ENCODE results near the gene COL18A1.
A peak's percentile ranks its signal among the peaks of the same experiment; 100 is the strongest.

Gene COL18A1

GRCh38 chr21:45460611-45461368, 55.8 kb downstream of the COL18A1 start:
- no peak overlapping the region for H3K27ac ChIP-seq
- no peak for DNase-seq (ENCODE audit: low read depth, low spot score)

GRCh38 chr21:45461369-45461750, 56.4 kb downstream of the COL18A1 start:
- no peak for DNase-seq (ENCODE audit: low read depth, low spot score)
- H3K27ac ChIP-seq: no peak overlapping the region

- no peak for DNase-seq (ENCODE audit: low read depth, low spot score)
- H3K27ac ChIP-seq: no peak overlapping the region
Measured at GRCh38 chr21:45461806-45462341, 56.9 kb downstream of the COL18A1 start.

- no peak for DNase-seq (ENCODE audit: low read depth, low spot score)
- no peak overlapping the region for H3K27ac ChIP-seq
Measured at GRCh38 chr21:45463871-45464270, 58.9 kb downstream of the COL18A1 start.

GRCh38 chr21:45464309-45464708, 59.3 kb downstream of the COL18A1 start:
- H3K27ac ChIP-seq: no peak overlapping the region
- no peak for DNase-seq (ENCODE audit: low read depth, low spot score)

- no peak overlapping the region for H3K27ac ChIP-seq
- DNase-seq (ENCODE audit: low read depth, low spot score): no peak
Measured at GRCh38 chr21:45465105-45465504, 60.1 kb downstream of the COL18A1 start.

- DNase-seq (ENCODE audit: low read depth, low spot score): no peak
- H3K27ac ChIP-seq: no peak overlapping the region
Measured at GRCh38 chr21:45465611-45466329, 60.8 kb downstream of the COL18A1 start.

- no peak for DNase-seq (ENCODE audit: low read depth, low spot score)
- no peak overlapping the region for H3K27ac ChIP-seq
Measured at GRCh38 chr21:45466330-45467220, 61.6 kb downstream of the COL18A1 start.

- DNase-seq (ENCODE audit: low read depth, low spot score): no peak
- H3K27ac ChIP-seq: no peak overlapping the region
Measured at GRCh38 chr21:45467221-45467779, 62.3 kb downstream of the COL18A1 start.

GRCh38 chr21:45468051-45468970, 63.3 kb downstream of the COL18A1 start:
- H3K27ac ChIP-seq: no peak overlapping the region
- DNase-seq (ENCODE audit: low read depth, low spot score): no peak

GRCh38 chr21:45468971-45469272, 64.0 kb downstream of the COL18A1 start:
- DNase-seq (ENCODE audit: low read depth, low spot score): no peak

GRCh38 chr21:45469273-45470086, 64.5 kb downstream of the COL18A1 start:
- no peak for DNase-seq (ENCODE audit: low read depth, low spot score)
- no peak overlapping the region for H3K27ac ChIP-seq

More at GRCh38 chr21:45468971-45469272, 64.0 kb downstream of the COL18A1 start:
- no peak overlapping the region for H3K27ac ChIP-seq

- DNase-seq (ENCODE audit: low read depth, low spot score): no peak
- H3K27ac ChIP-seq: no peak overlapping the region
Measured at GRCh38 chr21:45470087-45470515, 65.1 kb downstream of the COL18A1 start.

GRCh38 chr21:45470773-45471524, 66.0 kb downstream of the COL18A1 start:
- H3K27ac ChIP-seq: peak overlapping the region; percentile 58

GRCh38 chr21:45471525-45472221, 66.7 kb downstream of the COL18A1 start:
- peak overlapping the region; percentile 58 for H3K27ac ChIP-seq
- no peak for DNase-seq (ENCODE audit: low read depth, low spot score)

More at GRCh38 chr21:45470773-45471524, 66.0 kb downstream of the COL18A1 start:
- DNase-seq (ENCODE audit: low read depth, low spot score): peak; percentile 69

GRCh38 chr21:45472445-45473365, 67.7 kb downstream of the COL18A1 start:
- H3K27ac ChIP-seq: no peak overlapping the region
- no peak for DNase-seq (ENCODE audit: low read depth, low spot score)

All from epithelial cell of prostate (primary cell).